Measurements from ENCODE around the gene DGKB.

The DGKB gene

DNA sequence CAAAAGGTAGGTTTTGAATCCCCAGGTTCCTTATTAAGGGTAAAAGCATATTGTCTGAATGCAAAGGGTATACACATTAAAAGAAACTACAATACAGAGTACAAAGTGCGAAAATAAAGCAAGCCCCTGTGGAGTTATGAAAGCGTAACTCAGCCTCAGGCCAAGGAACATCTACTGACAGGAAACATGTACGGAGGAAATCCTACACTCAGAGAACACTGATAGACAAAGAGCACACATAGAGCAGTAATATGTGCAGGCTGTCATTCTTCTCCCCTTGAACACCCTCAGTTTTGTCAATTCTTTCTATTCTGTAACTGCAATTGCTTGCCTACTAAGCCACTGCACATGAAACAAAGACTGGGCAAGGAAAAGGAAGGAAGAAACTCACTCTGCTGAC lies 150.2 kb downstream of the DGKB start:
- DNase-seq: no peak

- no peak for DNase-seq
Measured at GRCh38 chr7:14751461-14751860, 151.1 kb downstream of the DGKB start.

- DNase-seq: no peak
Measured at GRCh38 chr7:14748461-14748860, 154.1 kb downstream of the DGKB start.

- DNase-seq: no peak
Measured at GRCh38 chr7:14747701-14748100, 154.8 kb downstream of the DGKB start.

DNA sequence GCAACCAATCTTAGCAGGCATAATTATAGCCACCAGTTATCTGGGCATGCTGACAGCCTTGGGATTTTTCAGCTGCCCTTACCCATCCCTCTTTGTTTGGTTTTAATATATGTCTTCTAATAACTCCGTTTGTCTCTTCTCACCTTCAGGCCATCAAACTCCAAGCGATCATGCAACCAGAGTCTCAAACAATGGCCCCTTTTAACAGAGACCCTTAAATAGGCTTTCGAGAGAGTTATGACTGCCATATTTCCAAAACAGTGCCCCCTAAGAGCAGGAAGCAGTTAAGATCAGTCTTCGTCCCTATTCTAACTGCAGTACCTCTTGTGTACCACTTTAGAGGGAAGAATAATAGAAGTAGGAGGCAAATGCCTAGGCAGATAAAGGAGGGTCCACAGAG lies 157.5 kb downstream of the DGKB start:
- DNase-seq: no peak

- no peak for DNase-seq
Measured at GRCh38 chr7:14740606-14741005, 161.9 kb downstream of the DGKB start.

DNA sequence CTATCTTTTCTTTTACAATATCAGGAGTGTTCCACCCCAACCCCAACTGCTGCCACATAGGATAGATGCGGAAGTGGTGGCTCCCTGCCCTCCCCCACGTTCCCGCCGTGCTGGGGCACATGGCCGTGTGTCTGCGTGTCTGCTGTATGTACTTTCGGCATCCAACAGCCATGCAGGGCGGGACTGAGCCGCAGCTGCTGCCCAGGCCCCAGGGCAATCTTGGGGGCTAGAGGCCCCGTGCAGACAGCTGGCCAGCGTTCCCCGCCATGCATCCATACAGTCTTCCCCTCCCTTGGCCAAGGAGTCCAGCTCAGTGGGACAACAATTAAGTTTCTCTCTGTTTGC lies 162.7 kb downstream of the DGKB start:
- no peak for DNase-seq

- no peak for DNase-seq
Measured at GRCh38 chr7:14739168-14739840, 163.2 kb downstream of the DGKB start.

- DNase-seq: no peak
Measured at GRCh38 chr7:14738086-14738485, 164.5 kb downstream of the DGKB start.

GRCh38 chr7:14734839-14735321 lies 167.7 kb downstream of the DGKB start:
- DNase-seq: no peak

DNA sequence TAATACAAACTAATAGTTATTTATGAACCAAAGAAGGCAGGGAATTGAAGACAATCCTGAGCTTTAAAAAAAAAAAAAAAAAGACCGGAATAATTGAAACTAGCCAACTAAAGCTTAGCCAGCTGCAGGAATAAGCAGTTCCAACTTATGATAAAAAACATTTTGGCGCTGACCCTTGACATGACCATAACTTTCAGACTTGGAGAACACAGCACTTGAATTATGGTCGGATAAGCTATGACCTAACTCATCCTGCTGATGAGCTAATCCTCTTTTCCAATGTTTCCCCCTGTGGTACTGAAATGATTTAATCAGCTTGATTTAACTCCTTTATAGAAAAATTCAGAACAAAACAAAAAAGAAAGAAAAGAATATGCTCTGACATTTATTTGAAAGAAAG lies 181.8 kb downstream of the DGKB start:
- no peak for DNase-seq

DNA sequence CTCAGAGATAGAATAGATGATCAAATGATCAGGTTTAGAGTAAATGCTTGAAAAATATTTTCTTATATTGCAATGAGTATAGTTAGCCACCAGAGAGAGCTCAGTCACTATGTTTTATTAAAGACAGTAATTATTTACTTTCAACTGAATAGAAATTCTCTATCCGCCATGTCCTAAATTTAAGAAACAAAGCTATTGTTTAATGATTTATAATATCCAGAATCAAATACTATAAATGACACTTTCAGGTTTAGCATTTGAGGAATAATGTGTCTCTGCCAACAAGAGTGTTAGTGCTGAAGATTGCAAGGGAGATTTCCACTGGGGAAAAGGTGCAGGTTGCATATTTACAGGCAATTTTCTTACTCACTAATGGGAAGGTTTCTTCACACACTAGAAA lies 184.7 kb downstream of the DGKB start:
- no peak for DNase-seq

- DNase-seq: no peak
Measured at GRCh38 chr7:14717169-14717568, 185.4 kb downstream of the DGKB start.

DNA sequence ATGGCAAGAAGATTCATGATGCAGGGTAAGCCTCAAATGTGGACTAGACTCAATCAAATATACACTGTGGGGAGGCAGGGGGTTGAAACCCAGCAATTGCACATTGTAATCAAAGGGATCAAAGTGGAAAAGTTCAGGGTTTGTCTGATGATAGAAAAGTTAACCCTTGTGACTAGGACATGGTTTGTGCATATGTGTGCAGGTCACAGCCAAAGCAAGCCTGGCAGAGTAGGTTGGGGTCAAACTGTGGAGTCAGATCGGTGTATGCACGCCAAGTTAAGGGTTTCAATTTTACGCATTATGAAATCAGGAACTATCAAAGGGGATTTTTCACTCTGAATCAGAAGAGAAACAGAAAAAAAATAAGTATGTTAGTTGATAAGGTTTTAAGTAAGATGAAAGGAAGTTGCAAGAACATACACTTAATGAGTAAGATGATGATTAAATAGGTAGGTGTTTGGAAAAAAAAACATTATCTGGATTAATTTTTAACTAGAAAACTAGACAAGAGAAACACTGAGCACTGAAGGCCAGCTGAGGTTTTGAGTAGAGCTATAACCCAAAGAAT lies 188.3 kb downstream of the DGKB start:
- no peak for DNase-seq

- no peak for DNase-seq
Measured at GRCh38 chr7:14698239-14698638, 204.3 kb downstream of the DGKB start.

DNA sequence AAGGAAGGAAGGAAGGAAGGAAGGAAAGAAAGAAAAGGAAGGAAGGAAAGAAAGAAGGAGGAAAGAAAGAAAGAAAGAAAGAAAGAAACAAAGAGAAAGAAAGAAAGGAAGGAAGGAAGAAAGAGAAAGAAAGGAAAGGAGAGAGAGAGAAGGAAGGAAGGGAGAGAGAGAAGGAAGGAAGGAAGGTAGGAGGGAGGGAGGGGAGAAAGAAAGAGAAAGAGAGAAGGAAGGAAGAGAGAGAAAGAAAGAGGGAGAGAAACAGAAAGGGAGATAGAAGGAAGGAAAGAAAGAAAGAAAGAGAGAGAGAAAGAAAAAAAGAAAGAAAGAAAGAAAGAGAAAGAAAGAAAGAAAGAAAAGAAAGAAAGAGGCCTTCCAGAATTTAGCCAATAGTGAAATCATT lies 204.9 kb downstream of the DGKB start:
- no peak for DNase-seq

DNA sequence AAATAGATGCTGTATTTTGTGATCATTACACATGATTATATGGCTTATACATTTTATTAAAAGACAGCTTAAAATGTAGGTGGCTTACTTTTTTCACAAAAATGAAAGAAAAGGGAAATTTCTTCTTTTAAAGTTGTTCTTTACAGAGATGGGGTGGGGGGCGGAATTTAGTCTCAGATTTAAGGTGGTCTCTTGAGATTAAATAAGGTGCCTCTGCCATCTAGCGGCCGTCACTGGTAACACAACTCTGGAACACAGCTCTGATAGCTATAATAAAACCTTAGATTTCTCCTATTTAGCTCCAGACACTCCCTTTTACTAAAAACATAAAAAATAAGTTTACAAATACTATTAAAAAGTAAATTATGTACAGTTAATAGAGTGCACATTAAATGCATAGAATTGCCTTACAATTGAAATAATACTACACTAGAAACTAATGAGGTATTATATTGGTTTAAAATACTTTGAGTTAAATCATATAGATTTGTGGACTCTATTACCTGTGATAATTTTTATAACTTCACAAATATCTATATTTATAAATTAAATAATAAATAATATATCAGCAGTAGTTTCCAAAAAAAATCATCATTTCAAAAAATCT lies 210.9 kb downstream of the DGKB start:
- peak in 3 of 4 experiments; percentile 1 to 31 (median 1) for DNase-seq

- DNase-seq: no peak
Measured at GRCh38 chr7:14691034-14691433, 211.5 kb downstream of the DGKB start.

- DNase-seq: no peak
Measured at GRCh38 chr7:14690486-14690885, 212.1 kb downstream of the DGKB start.

DNA sequence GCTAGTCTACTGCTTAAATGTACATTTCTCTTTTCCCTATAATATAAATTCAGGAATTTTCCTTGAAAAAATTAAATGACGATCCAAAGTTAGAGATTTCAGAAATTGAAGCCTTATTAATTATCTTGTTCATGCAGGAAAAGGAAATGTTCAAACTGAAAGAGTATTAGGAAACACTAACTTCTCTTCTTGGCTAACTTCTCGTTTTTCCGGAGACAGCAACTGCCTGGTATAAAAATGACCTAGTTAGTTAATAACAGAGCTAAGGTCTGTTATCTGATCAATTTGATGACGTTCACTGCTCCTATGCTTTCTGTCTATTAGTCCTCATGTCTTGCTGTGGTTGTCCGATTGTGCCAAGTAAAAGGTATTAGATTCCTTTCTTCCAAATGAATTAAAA lies 212.5 kb downstream of the DGKB start:
- no peak for DNase-seq

DNA sequence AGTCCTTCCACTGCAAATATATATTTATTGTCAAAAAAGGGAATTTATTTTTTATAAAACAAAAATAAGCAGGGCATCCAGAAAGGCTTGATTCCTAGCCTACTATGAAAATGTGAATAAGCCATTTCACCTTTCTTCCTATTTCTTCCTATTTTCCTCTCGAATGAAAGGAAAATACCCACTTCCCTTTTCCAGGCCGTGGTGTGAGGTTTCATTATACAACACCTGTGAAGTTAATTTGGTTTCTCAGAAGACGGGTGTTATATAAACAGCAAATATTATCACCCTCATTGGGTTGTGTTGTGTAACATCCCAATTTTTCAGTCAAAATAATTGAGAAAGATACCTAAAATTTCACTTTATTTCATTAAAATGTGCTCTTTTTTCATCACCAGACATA lies 214.3 kb downstream of the DGKB start:
- DNase-seq: no peak

GRCh38 chr7:14687777-14688176 lies 214.8 kb downstream of the DGKB start:
- no peak for DNase-seq

DNA sequence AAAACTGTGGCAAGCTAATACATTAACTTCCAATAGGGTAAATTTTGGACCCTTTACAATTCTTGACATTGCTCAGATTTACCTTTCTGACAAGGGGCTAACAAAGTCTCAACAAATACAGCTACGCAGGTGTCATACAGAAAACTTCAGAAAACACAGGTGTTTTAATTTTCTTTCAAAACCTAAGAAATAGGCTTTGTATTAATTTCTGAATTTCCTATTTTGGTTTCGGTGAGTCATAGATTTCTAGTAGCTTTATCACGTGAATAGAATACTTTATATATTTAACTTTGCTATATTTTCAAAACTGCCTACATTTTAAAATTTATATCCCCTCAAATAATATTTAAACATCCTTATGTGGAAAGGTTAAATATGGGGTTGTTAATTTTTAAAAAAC lies 215.3 kb downstream of the DGKB start:
- DNase-seq: no peak

GRCh38 chr7:14685167-14685566 lies 217.4 kb downstream of the DGKB start:
- DNase-seq: no peak

Measured in activated CD4-positive, CD25-positive, alpha-beta regulatory T cell (primary cell).